ENCODE data around the gene AP1B1. TPM values are rescaled to one million over a fixed set of nuclear protein-coding genes. Genes with fewer than 3 reads are reported as not detected.

AP1B1 gene
- total and polyA plus RNA-seq, 4 donors, result 17.6 to 63.4 (median 44.0) TPM

DNA sequence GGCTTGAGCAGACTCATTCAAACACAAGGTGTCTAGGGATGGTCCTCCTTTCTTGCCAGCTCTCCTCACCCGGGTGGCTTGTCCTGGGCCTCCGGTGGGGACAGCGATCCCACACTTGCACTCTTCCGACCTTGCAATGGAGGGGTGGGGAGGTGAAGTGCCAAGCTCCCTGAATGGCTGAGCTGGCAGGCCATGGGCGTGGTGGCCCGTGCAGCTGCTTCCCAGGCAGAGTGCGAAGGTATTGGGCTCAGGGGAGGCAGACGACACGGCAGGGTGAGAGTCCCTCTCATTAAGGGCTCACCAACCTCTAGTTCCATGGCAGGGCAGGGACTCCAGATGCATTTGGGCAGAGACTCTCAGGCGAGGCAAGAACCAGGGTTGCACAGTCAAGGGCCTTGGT lies 61.9 kb downstream of the AP1B1 start:
- peaks cover 3 to 43% (median 8%) of the 10 kb centered on the region in 4 donors for H3K36me3 ChIP-seq (ENCODE audit: control insufficient read depth in 4 of 4, insufficient read depth in 3 of 4, low read depth in 1 of 4, low read length in 3 of 4)
- H3K27me3 ChIP-seq (ENCODE audit: control insufficient read depth in 4 of 4, insufficient read depth in 4 of 4, low read length in 3 of 4), result no peaks in the 10 kb centered on the region
- H3K27ac ChIP-seq (ENCODE audit: low read depth in 1 of 2, low read length in 2 of 2), result no peak overlapping the region
- no peak overlapping the region for H3K9ac ChIP-seq (ENCODE audit: low read depth in 1 of 2, low read length in 2 of 2)
- H3K4me1 ChIP-seq (ENCODE audit: control insufficient read depth in 4 of 4, insufficient read depth in 4 of 4, low read length in 3 of 4), result peaks cover 0 to 6% (median 0%) of the 10 kb centered on the region in 4 donors
- TF ChIP-seq JUND (IDR thresholded peaks at IDR 0.05) (no peak), RXRA (IDR thresholded peaks at IDR 0.05) (no peak), TAF1 (conservative IDR thresholded peaks at IDR 0.05) (no peak), RAD21 (IDR thresholded peaks at IDR 0.05) (no peak), YY1 (IDR thresholded peaks at IDR 0.05) (no peak), FOXA1 (IDR thresholded peaks at IDR 0.05) (no peak), GABPA (IDR thresholded peaks at IDR 0.05 in 1 of 2, conservative IDR thresholded peaks at IDR 0.05 in 1 of 2) (no peak)
- DNase-seq (ENCODE audit: low spot score), result no peak
- no peak overlapping the region for H3K4me3 ChIP-seq (ENCODE audit: low read depth in 1 of 3, low read length in 3 of 3)
- no peaks in the 10 kb centered on the region for H3K9me3 ChIP-seq (ENCODE audit: control insufficient read depth in 4 of 4, low read length in 3 of 4)
- WGBS, result 93% methylated on average over 10 of the region's 10 CpGs

DNA sequence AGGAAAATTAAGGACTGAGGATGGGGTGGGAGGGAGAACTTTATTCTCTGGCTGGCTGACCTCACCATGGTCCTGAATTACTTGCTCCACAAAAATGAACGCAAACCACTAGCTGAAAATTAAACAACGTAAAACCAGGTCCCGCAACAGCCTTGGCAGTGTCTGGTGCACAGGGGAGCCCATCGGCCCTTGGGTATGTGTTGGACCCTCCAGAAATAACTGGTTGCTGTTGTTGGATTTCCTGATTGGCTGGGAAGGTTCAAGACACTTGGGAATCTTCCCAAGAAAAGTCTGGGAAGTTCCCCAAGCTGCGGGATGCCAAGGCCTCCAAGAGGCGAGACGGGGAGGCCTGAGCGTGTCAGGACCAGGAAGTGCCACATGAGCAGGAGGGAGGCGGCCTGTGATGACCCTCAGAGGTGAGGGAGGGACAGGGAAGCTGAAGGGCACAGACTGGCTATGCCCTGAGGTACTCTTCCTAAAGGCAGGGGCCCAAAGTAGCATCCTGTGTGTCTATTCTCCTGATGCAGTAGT lies 62.5 kb downstream of the AP1B1 start:
- H3K36me3 ChIP-seq (ENCODE audit: control insufficient read depth in 4 of 4, insufficient read depth in 3 of 4, low read depth in 1 of 4, low read length in 3 of 4), result peaks cover 3 to 38% (median 8%) of the 10 kb centered on the region in 4 donors
- 81% methylated on average over 9 of the region's 9 CpGs for WGBS

DNA sequence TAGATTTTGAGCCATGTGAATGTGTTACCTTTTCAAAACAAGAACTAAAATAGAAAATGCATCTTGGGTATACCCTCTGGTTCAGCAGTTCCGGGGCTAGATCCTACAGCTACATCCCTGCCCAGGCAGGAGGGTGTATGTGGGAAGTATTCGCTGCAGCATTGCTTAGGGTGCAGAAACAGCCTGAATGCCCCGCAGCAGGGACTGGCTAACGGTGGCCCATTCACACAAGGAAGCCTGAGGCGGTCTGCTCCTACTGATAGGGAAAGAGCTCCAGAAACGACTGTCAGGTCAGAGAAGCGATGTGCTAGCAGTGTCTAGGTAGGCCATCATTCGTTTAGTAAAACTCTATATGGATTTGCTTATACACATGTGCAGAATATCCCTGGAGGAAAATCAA lies 63.0 kb downstream of the AP1B1 start:
- peaks cover 3 to 34% (median 8%) of the 10 kb centered on the region in 4 donors for H3K36me3 ChIP-seq (ENCODE audit: control insufficient read depth in 4 of 4, insufficient read depth in 3 of 4, low read depth in 1 of 4, low read length in 3 of 4)
- H3K9me3 ChIP-seq (ENCODE audit: control insufficient read depth in 4 of 4, low read length in 3 of 4), result no peaks in the 10 kb centered on the region
- H3K27me3 ChIP-seq (ENCODE audit: control insufficient read depth in 4 of 4, insufficient read depth in 4 of 4, low read length in 3 of 4), result no peaks in the 10 kb centered on the region
- H3K4me3 ChIP-seq (ENCODE audit: low read depth in 1 of 3, low read length in 3 of 3), result no peak overlapping the region
- no peak overlapping the region for H3K9ac ChIP-seq (ENCODE audit: low read depth in 1 of 2, low read length in 2 of 2)
- no peaks in the 10 kb centered on the region for H3K4me1 ChIP-seq (ENCODE audit: control insufficient read depth in 4 of 4, insufficient read depth in 4 of 4, low read length in 3 of 4)
- 88% methylated on average over 8 of the region's 8 CpGs for WGBS
- H3K27ac ChIP-seq (ENCODE audit: low read depth in 1 of 2, low read length in 2 of 2), result no peak overlapping the region
- no peak for DNase-seq (ENCODE audit: low spot score)
- TF ChIP-seq, protein P1, sequence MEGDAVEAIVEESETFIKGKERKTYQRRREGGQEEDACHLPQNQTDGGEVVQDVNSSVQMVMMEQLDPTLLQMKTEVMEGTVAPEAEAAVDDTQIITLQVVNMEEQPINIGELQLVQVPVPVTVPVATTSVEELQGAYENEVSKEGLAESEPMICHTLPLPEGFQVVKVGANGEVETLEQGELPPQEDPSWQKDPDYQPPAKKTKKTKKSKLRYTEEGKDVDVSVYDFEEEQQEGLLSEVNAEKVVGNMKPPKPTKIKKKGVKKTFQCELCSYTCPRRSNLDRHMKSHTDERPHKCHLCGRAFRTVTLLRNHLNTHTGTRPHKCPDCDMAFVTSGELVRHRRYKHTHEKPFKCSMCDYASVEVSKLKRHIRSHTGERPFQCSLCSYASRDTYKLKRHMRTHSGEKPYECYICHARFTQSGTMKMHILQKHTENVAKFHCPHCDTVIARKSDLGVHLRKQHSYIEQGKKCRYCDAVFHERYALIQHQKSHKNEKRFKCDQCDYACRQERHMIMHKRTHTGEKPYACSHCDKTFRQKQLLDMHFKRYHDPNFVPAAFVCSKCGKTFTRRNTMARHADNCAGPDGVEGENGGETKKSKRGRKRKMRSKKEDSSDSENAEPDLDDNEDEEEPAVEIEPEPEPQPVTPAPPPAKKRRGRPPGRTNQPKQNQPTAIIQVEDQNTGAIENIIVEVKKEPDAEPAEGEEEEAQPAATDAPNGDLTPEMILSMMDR (IDR thresholded peaks at IDR 0.05; ENCODE audit: low read depth, low read length, missing input control), result no peak
- TF ChIP-seq YY1 (IDR thresholded peaks at IDR 0.05), result no peak
- TF ChIP-seq, protein P2, sequence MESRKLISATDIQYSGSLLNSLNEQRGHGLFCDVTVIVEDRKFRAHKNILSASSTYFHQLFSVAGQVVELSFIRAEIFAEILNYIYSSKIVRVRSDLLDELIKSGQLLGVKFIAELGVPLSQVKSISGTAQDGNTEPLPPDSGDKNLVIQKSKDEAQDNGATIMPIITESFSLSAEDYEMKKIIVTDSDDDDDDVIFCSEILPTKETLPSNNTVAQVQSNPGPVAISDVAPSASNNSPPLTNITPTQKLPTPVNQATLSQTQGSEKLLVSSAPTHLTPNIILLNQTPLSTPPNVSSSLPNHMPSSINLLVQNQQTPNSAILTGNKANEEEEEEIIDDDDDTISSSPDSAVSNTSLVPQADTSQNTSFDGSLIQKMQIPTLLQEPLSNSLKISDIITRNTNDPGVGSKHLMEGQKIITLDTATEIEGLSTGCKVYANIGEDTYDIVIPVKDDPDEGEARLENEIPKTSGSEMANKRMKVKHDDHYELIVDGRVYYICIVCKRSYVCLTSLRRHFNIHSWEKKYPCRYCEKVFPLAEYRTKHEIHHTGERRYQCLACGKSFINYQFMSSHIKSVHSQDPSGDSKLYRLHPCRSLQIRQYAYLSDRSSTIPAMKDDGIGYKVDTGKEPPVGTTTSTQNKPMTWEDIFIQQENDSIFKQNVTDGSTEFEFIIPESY (IDR thresholded peaks at IDR 0.05), result no peak
- no peak for TF ChIP-seq TAF1 (conservative IDR thresholded peaks at IDR 0.05)
- TF ChIP-seq, protein P3, sequence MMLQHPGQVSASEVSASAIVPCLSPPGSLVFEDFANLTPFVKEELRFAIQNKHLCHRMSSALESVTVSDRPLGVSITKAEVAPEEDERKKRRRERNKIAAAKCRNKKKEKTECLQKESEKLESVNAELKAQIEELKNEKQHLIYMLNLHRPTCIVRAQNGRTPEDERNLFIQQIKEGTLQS (IDR thresholded peaks at IDR 0.05), result no peak
- TF ChIP-seq EGR1 (IDR thresholded peaks at IDR 0.05; ENCODE audit: low read depth in 2 of 2), result no peak
- TF ChIP-seq GABPA (IDR thresholded peaks at IDR 0.05 in 1 of 2, conservative IDR thresholded peaks at IDR 0.05 in 1 of 2), result no peak
- TF ChIP-seq NR2F2 (IDR thresholded peaks at IDR 0.05), result no peak
- TF ChIP-seq, protein P4, sequence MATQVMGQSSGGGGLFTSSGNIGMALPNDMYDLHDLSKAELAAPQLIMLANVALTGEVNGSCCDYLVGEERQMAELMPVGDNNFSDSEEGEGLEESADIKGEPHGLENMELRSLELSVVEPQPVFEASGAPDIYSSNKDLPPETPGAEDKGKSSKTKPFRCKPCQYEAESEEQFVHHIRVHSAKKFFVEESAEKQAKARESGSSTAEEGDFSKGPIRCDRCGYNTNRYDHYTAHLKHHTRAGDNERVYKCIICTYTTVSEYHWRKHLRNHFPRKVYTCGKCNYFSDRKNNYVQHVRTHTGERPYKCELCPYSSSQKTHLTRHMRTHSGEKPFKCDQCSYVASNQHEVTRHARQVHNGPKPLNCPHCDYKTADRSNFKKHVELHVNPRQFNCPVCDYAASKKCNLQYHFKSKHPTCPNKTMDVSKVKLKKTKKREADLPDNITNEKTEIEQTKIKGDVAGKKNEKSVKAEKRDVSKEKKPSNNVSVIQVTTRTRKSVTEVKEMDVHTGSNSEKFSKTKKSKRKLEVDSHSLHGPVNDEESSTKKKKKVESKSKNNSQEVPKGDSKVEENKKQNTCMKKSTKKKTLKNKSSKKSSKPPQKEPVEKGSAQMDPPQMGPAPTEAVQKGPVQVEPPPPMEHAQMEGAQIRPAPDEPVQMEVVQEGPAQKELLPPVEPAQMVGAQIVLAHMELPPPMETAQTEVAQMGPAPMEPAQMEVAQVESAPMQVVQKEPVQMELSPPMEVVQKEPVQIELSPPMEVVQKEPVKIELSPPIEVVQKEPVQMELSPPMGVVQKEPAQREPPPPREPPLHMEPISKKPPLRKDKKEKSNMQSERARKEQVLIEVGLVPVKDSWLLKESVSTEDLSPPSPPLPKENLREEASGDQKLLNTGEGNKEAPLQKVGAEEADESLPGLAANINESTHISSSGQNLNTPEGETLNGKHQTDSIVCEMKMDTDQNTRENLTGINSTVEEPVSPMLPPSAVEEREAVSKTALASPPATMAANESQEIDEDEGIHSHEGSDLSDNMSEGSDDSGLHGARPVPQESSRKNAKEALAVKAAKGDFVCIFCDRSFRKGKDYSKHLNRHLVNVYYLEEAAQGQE (IDR thresholded peaks at IDR 0.05), result no peak
- TF ChIP-seq JUND (IDR thresholded peaks at IDR 0.05), result no peak
- no peak for TF ChIP-seq RXRA (IDR thresholded peaks at IDR 0.05)
- no peak for TF ChIP-seq HNF4G (IDR thresholded peaks at IDR 0.05)
- no peak for TF ChIP-seq FOXA1 (IDR thresholded peaks at IDR 0.05)
- no peak for TF ChIP-seq SP1 (IDR thresholded peaks at IDR 0.05)
- TF ChIP-seq RAD21 (IDR thresholded peaks at IDR 0.05), result no peak
- TF ChIP-seq FOXA2 (IDR thresholded peaks at IDR 0.05), result no peak
- TF ChIP-seq, protein P5, sequence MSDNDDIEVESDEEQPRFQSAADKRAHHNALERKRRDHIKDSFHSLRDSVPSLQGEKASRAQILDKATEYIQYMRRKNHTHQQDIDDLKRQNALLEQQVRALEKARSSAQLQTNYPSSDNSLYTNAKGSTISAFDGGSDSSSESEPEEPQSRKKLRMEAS (IDR thresholded peaks at IDR 0.05), result no peak
- no peak for TF ChIP-seq HNF4A (conservative IDR thresholded peaks at IDR 0.05)

More for the DNA sequence above, 62.5 kb downstream of the AP1B1 start:
- Histone ChIP-seq H3K9me3 (ENCODE audit: control insufficient read depth in 4 of 4, low read length in 3 of 4) (no peaks in the 10 kb centered on the region), H3K27me3 (ENCODE audit: control insufficient read depth in 4 of 4, insufficient read depth in 4 of 4, low read length in 3 of 4) (no peaks in the 10 kb centered on the region), H3K4me3 (ENCODE audit: low read depth in 1 of 3, low read length in 3 of 3) (no peak overlapping the region), H3K9ac (ENCODE audit: low read depth in 1 of 2, low read length in 2 of 2) (no peak overlapping the region), H3K4me1 (ENCODE audit: control insufficient read depth in 4 of 4, insufficient read depth in 4 of 4, low read length in 3 of 4) (peaks cover 0 to under 1% (median 0%) of the 10 kb centered on the region in 4 donors), H3K27ac (ENCODE audit: low read depth in 1 of 2, low read length in 2 of 2) (no peak overlapping the region)
- TF ChIP-seq GABPA (IDR thresholded peaks at IDR 0.05 in 1 of 2, conservative IDR thresholded peaks at IDR 0.05 in 1 of 2) (no peak), YY1 (IDR thresholded peaks at IDR 0.05) (no peak), FOXA2 (IDR thresholded peaks at IDR 0.05) (no peak)
- no peak for DNase-seq (ENCODE audit: low spot score)
